Lower leg skin (tissue), 3 donors: ENCODE data around the gene UPK3A.

Source experiments
- CTCF ChIP-seq, 3 donors: fragments of 450-650 bp; IDR thresholded peaks; one replicate each; pipeline ENCODE4 v1.5.1; 2016; ENCODE audit warnings: antibody characterized with exemption in 3 of 3, mild to moderate bottlenecking in 3 of 3, moderate library complexity in 2 of 3
- POLR2A ChIP-seq, 2 donors: fragments of 450-650 bp; IDR thresholded peaks; one replicate each; pipeline ENCODE4 v1.6.1; 2016 to 2017; ENCODE audit warnings: antibody characterized with exemption in 2 of 2, mild to moderate bottlenecking in 1 of 2, moderate library complexity in 1 of 2

- TF ChIP-seq CTCF (IDR thresholded peaks at IDR 0.05) (no peak), POLR2A (IDR thresholded peaks at IDR 0.05) (no peak)
Measured at GRCh38 chr22:45335854-45336522, 51.2 kb downstream of the UPK3A start.
